Tibial artery (tissue), 4 donors: Measurements from ENCODE around the gene SAT2.
A peak's percentile ranks its signal among the peaks of the same experiment; 100 is the strongest.
"Not testable (repeated sequence)": the region's sequence is repeated elsewhere in the genome, so short reads cannot be mapped to it uniquely, and the experiment has no call there.

Experiments
- DNase-seq, 2 donors: peaks; one replicate each; pipeline ENCODE4 v3.0.0-alpha.2; 2019
- H3K27ac ChIP-seq, 2 donors: fragments of 200-600 bp; sonication (generic) in 1 of 2; 1 replicate in 1 of 2; 2 replicates in 1 of 2; pipeline ENCODE4 v1.5.1; 2018 to 2019; ENCODE audit warnings: mild to moderate bottlenecking in 1 of 2
- H3K27me3 ChIP-seq, 2 donors: fragments of 200-600 bp; sonication (generic) in 1 of 2; one replicate each; pipeline versions ENCODE4 v1.5.1 to v1.6.0; 2016 to 2019
- H3K36me3 ChIP-seq, 3 donors: fragments of 200-600 bp; sonication (generic) in 2 of 3; one replicate each; pipeline ENCODE4 v1.5.1; 2016 to 2019; ENCODE audit warnings: mild to moderate bottlenecking in 2 of 3
- H3K4me1 ChIP-seq, 4 donors: fragments of 200-600 bp; sonication (generic) in 2 of 4; 1 replicate in 3 of 4; 2 replicates in 1 of 4; pipeline ENCODE4 v1.5.1; 2016 to 2019
- H3K4me3 ChIP-seq, 2 donors: fragments of 200-600 bp; sonication (generic) in 1 of 2; 1 replicate in 1 of 2; 2 replicates in 1 of 2; pipeline ENCODE4 v1.5.1; 2018 to 2019; ENCODE audit warnings: mild to moderate bottlenecking in 2 of 2
- H3K9me3 ChIP-seq, 3 donors: fragments of 200-600 bp; sonication (generic) in 1 of 3; one replicate each; pipeline ENCODE4 v1.5.1; 2016 to 2019
- CTCF ChIP-seq, 2 experiments: fragments of 200-600 bp in 1 of 2; fragments of 450-650 bp in 1 of 2; IDR thresholded peaks; one replicate each; pipeline ENCODE4 v1.5.1; 2017 to 2019; ENCODE audit warnings: antibody characterized with exemption in 2 of 2, mild to moderate bottlenecking in 1 of 2, moderate library complexity in 1 of 2
- intact Hi-C: fragments of 100-400 bp; cut with DNase I; formaldehyde crosslinking; loops from one replicate; pipeline ENCODE4 v1.15.0; 2023; ENCODE audit warnings: low total_unique reads

SAT2 gene

DNA sequence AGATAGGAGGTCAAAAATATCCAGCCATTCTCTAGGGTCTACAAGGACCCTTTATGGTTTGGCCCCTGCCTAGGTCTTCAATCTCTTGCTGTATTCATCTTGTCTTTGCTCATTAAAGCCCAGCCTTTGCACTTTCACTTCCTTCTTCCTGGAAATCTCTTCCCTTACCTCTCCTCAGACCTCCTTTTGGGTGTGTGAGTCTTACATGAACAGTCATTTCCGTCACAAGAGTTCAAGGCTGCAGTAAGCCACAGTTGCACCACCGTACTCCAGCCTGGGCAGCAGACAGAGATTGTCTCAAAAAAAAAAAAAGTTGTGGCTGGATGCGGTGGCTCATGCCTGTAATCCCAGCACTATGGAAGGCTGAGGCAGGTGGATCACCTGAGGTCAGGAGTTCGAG lies 17.2 kb upstream of the SAT2 start:
- Histone ChIP-seq H3K4me1 (no peaks in the 10 kb centered on the region), H3K27me3 (peaks cover 0 to 41% of the 10 kb centered on the region in 2 donors), H3K4me3 (no peak overlapping the region), H3K9me3 (no peaks in the 10 kb centered on the region), H3K36me3 (no peaks in the 10 kb centered on the region), H3K27ac (no peak overlapping the region)
- TF ChIP-seq CTCF (IDR thresholded peaks at IDR 0.05) = no peak
- intact Hi-C loops = no loop called here
- DNase-seq = no peak

- H3K27me3 ChIP-seq = peaks cover 0 to 18% of the 10 kb centered on the region in 2 donors
- H3K4me3 ChIP-seq, H3K27ac ChIP-seq, DNase-seq, intact Hi-C loops, H3K4me1 ChIP-seq, H3K36me3 ChIP-seq, H3K9me3 ChIP-seq: not testable (repeated sequence)
Measured at GRCh38 chr17:7641635-7642034, 14.0 kb upstream of the SAT2 start.

DNA sequence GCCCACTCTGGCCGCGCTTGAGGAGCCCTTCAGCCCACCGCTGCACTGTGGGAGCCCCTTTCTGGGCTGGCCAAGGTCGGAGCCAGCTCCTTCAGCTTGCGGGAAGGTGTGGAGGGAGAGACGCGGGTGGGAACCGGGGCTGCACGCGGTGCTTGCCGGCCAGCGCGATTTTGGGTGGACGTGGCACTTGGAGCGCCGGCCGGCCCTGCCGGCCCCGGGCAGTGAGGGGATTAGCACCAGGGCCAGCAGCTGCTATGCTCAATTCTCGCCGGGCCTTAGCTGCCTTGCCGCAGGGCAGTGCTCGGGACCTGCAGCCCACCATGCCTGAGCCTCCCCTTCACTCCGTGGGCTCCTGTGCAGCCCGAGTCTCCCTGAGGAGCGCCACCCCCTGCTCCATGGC lies 13.2 kb upstream of the SAT2 start:
- H3K9me3 ChIP-seq = no peaks in the 10 kb centered on the region
- H3K36me3 ChIP-seq = no peaks in the 10 kb centered on the region
- no peak for DNase-seq
- TF ChIP-seq CTCF (IDR thresholded peaks at IDR 0.05) = no peak
- H3K27ac ChIP-seq = no peak overlapping the region
- no peaks in the 10 kb centered on the region for H3K4me1 ChIP-seq
- no peak overlapping the region for H3K4me3 ChIP-seq
- H3K27me3 ChIP-seq = peaks cover 0 to 15% of the 10 kb centered on the region in 2 donors
- intact Hi-C loops = no loop called here

GRCh38 chr17:7636163-7636562 lies 8.5 kb upstream of the SAT2 start:
- no peak for TF ChIP-seq CTCF (IDR thresholded peaks at IDR 0.05)
- no peaks in the 10 kb centered on the region for H3K9me3 ChIP-seq
- no peak overlapping the region for H3K4me3 ChIP-seq
- no peak for DNase-seq
- intact Hi-C loops = no loop called here
- no peaks in the 10 kb centered on the region for H3K36me3 ChIP-seq
- H3K27me3 ChIP-seq = peaks cover 0 to 3% of the 10 kb centered on the region in 2 donors
- H3K27ac ChIP-seq = no peak overlapping the region
- H3K4me1 ChIP-seq = no peaks in the 10 kb centered on the region

DNA sequence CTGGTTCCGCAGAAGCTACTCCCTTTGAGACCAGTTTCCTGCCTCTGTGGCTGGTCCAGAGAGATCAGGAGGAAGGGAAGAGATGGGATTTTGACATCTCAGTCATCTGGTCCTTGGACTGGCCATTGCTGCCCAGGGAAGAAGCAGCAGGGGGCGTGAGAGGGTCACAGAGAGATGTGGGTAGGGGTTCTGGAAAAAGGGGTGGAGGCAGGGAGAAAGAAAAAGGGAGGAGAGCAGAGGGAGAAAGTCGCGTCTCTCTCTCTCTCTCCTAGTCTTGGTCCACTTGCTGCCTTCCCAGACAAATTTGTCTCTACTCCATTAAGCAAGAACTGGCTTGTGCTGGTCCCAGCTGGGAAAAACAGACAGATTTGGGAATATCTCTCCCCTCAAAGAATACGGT lies 6.8 kb upstream of the SAT2 start:
- intact Hi-C loops = no loop called here
- Histone ChIP-seq H3K27ac (no peak overlapping the region), H3K4me3 (no peak overlapping the region), H3K4me1 (no peaks in the 10 kb centered on the region), H3K27me3 (peaks cover 0 to 3% of the 10 kb centered on the region in 2 donors), H3K9me3 (no peaks in the 10 kb centered on the region), H3K36me3 (no peaks in the 10 kb centered on the region)
- no peak for DNase-seq
- TF ChIP-seq CTCF (IDR thresholded peaks at IDR 0.05) = peak in 1 of 2 experiments; percentile 5

DNA sequence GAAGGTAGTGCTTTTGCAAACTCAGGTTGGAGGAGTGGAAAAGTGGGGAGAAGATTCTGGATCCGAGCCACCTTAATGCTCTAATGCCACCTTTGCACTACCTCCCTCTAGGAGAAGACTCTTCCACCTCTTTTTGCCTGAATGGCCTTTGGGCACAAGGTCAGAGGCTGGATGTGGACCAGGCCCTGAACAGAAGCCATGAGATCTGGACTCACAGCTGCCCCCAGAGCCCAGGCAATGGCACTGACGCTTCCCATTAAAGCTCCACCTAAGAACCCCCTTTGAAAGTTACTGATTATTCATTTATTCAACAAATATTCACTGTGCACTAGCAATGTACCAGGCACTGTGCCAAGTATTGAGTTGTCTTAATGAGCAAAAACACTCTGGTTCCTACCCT lies 5.5 kb upstream of the SAT2 start:
- peaks cover 0 to 3% of the 10 kb centered on the region in 2 donors for H3K27me3 ChIP-seq
- no peaks in the 10 kb centered on the region for H3K36me3 ChIP-seq
- no peak overlapping the region for H3K27ac ChIP-seq
- H3K4me3 ChIP-seq = no peak overlapping the region
- no peak for TF ChIP-seq CTCF (IDR thresholded peaks at IDR 0.05)
- no peak for DNase-seq
- H3K9me3 ChIP-seq = no peaks in the 10 kb centered on the region
- intact Hi-C loops = no loop called here
- H3K4me1 ChIP-seq = peaks cover 0 to 1% (median 0%) of the 10 kb centered on the region in 4 donors
